PC-9 (cell line): ENCODE measurements around the gene KRT73.

Experiments used
- EZH2 ChIP-seq: fragments of 200-600 bp; sonication (generic); IDR thresholded peaks from 2 replicates; pipeline ENCODE4 v1.8.0; 2017; ENCODE audit warnings: antibody characterized with exemption, low read depth
- TF ChIP-seq, protein P1 (sequence below): fragments of 200-600 bp; sonication (generic); conservative IDR thresholded peaks from 2 replicates; pipeline ENCODE4 v1.6.1; 2017; ENCODE audit warnings: mixed run types, antibody characterized with exemption, mild to moderate bottlenecking, moderate library complexity

DNA sequence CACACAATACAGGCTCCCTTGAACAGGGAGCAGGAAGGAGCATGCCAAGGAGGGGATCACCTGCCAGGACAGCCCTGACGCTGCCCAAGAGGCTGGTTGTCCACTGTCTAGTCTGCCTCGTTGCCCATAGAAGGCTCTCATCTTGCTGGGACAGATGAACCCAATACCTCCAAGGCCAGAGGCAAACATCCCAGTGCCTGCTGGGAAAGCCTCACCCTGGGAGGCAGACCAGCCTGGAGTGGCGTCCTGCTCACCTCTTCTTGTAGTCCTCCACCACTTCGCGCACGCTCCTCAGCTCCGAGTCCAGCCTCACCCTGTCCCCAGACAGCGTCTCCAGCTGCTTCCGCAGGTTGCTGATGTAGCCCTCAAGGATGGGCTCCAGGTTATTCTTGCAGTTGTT, 2.4 kb downstream of the KRT73 start:
- TF ChIP-seq, protein P1, sequence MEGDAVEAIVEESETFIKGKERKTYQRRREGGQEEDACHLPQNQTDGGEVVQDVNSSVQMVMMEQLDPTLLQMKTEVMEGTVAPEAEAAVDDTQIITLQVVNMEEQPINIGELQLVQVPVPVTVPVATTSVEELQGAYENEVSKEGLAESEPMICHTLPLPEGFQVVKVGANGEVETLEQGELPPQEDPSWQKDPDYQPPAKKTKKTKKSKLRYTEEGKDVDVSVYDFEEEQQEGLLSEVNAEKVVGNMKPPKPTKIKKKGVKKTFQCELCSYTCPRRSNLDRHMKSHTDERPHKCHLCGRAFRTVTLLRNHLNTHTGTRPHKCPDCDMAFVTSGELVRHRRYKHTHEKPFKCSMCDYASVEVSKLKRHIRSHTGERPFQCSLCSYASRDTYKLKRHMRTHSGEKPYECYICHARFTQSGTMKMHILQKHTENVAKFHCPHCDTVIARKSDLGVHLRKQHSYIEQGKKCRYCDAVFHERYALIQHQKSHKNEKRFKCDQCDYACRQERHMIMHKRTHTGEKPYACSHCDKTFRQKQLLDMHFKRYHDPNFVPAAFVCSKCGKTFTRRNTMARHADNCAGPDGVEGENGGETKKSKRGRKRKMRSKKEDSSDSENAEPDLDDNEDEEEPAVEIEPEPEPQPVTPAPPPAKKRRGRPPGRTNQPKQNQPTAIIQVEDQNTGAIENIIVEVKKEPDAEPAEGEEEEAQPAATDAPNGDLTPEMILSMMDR, result no peak
- TF ChIP-seq EZH2, result no peak
